Measurements from ENCODE around the gene KCNK5.

GRCh38 chr6:39228992-39229767 is at the start of gene KCNK5:
- TF ChIP-seq CTCF (IDR thresholded peaks at IDR 0.05) (peak; percentile 49 to 89 (median 76)), POLR2A (IDR thresholded peaks at IDR 0.05) (peak; percentile 27 to 92)
